GM12874 (cell line): ENCODE measurements around the gene ANTXR2.

Experiments used
- CTCF ChIP-seq: IDR thresholded peaks from 2 replicates; pipeline ENCODE4 v1.5.1; 2011; ENCODE audit warnings: low read depth, mild to moderate bottlenecking, control low read depth, low read length, moderate library complexity; ENCODE audit not compliant: insufficient read depth

ANTXR2 gene

GRCh38 chr4:80062527-80062926, 10.5 kb downstream of the ANTXR2 start:
- no peak for TF ChIP-seq CTCF

- no peak for TF ChIP-seq CTCF
Observed at GRCh38 chr4:80060804-80061203, 12.2 kb downstream of the ANTXR2 start.

GRCh38 chr4:80058740-80059139, 14.3 kb downstream of the ANTXR2 start:
- TF ChIP-seq CTCF: no peak

GRCh38 chr4:80054375-80054774, 18.7 kb downstream of the ANTXR2 start:
- TF ChIP-seq CTCF: no peak

- TF ChIP-seq CTCF: no peak
Observed at GRCh38 chr4:80053140-80053910, 19.7 kb downstream of the ANTXR2 start.

GRCh38 chr4:80049813-80050534, 23.1 kb downstream of the ANTXR2 start:
- no peak for TF ChIP-seq CTCF

- TF ChIP-seq CTCF: no peak
Observed at GRCh38 chr4:80049402-80049801, 23.6 kb downstream of the ANTXR2 start.
